Measurements from ENCODE around the gene GRN. TPM values are rescaled to one million over a fixed set of nuclear protein-coding genes. Genes with fewer than 3 reads are reported as not detected.
A peak's percentile ranks its signal among the peaks of the same experiment; 100 is the strongest.

The GRN gene
- total and polyA plus RNA-seq, 2 of the 13 experiments (the other 11 are each of a cell fraction or from before 2014, with no cell fraction given) = 86.6 to 143 TPM

DNA sequence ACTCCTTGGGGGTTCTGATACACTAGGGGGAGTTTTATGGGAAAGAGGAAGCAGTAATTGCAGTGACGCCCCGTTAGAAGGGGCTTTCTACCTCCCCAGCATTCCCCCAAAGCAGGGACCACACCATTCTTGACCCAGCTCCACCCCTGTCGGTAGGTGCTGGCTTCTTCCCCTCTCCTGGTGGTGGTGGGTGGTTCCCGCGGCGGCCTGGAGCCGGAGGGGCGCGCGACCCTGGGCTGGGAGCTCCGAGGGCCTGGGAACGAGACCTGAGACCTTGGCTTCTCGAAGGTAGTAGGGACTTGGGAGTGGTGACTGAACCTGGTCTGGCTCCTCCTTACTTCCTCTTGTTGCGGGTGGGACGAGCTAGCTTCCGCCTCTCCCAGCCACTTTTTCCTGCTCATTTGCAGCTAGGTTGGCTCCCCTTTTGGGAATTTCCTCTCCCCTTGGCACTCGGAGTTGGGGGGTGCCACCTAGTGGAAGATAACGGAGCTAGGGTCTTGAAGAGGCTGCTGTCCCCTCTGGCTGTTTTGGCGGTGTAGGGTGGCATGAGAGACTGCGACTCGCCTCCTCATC, 438 bp downstream of the GRN start (continued):
- TF ChIP-seq, protein P1, sequence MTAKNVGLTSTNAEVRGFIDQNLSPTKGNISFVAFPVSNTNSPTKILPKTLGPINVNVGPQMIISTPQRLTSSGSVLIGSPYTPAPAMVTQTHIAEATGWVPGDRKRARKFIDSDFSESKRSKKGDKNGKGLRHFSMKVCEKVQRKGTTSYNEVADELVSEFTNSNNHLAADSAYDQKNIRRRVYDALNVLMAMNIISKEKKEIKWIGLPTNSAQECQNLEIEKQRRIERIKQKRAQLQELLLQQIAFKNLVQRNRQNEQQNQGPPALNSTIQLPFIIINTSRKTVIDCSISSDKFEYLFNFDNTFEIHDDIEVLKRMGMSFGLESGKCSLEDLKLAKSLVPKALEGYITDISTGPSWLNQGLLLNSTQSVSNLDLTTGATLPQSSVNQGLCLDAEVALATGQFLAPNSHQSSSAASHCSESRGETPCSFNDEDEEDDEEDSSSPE (CRISPR knock-in tag; IDR thresholded peaks at IDR 0.05) = no peak
- TF ChIP-seq, protein P2, sequence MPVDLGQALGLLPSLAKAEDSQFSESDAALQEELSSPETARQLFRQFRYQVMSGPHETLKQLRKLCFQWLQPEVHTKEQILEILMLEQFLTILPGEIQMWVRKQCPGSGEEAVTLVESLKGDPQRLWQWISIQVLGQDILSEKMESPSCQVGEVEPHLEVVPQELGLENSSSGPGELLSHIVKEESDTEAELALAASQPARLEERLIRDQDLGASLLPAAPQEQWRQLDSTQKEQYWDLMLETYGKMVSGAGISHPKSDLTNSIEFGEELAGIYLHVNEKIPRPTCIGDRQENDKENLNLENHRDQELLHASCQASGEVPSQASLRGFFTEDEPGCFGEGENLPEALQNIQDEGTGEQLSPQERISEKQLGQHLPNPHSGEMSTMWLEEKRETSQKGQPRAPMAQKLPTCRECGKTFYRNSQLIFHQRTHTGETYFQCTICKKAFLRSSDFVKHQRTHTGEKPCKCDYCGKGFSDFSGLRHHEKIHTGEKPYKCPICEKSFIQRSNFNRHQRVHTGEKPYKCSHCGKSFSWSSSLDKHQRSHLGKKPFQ (CRISPR knock-in tag; IDR thresholded peaks at IDR 0.05; ENCODE audit: insufficient replicate concordance) = no peak
- no peak for TF ChIP-seq ZNF883 (CRISPR knock-in tag; IDR thresholded peaks at IDR 0.05; ENCODE audit: not compliant biosample characterization)
- TF ChIP-seq ZNF530 (CRISPR knock-in tag; IDR thresholded peaks at IDR 0.05; ENCODE audit: low read depth) = no peak
- TF ChIP-seq SIX1 (CRISPR knock-in tag; IDR thresholded peaks at IDR 0.05; ENCODE audit: borderline replicate concordance) = no peak
- no peak for TF ChIP-seq ZNF703 (CRISPR knock-in tag; IDR thresholded peaks at IDR 0.05; ENCODE audit: borderline replicate concordance)
- TF ChIP-seq U2AF1 (optimal IDR thresholded peaks at IDR 0.05; ENCODE audit: low read depth, low read length) = no peak
- 0 out of 2 replicates have a peak, but pooled peaks have one; percentile 33 for TF ChIP-seq ZNF260 (CRISPR knock-in tag; IDR thresholded peaks at IDR 0.05; ENCODE audit: borderline replicate concordance, low read depth)
- no peak for TF ChIP-seq FOXM1 (CRISPR knock-in tag; IDR thresholded peaks at IDR 0.05)
- no peak for TF ChIP-seq KMT2B (CRISPR knock-in tag; IDR thresholded peaks at IDR 0.05)
- TF ChIP-seq TBL1XR1 (IDR thresholded peaks at IDR 0.05; ENCODE audit: borderline replicate concordance, low read length, partially characterized antibody) = no peak
- TF ChIP-seq ZNF331 (CRISPR knock-in tag; IDR thresholded peaks at IDR 0.05) = 0 out of 2 replicates have a peak, but pooled peaks have one; percentile 16
- TF ChIP-seq ZNF17 (CRISPR knock-in tag; IDR thresholded peaks at IDR 0.05) = no peak
- TF ChIP-seq SALL2 (CRISPR knock-in tag; IDR thresholded peaks at IDR 0.05) = no peak
- TF ChIP-seq NCOA2 (CRISPR knock-in tag; IDR thresholded peaks at IDR 0.05) = no peak
- TF ChIP-seq ZNF772 (CRISPR knock-in tag; IDR thresholded peaks at IDR 0.05) = peak; percentile 60; the same call in 1 of the 2 replicates
- TF ChIP-seq ZNF296 (CRISPR knock-in tag; conservative IDR thresholded peaks at IDR 0.05) = no peak
- TF ChIP-seq ZNF569 (CRISPR knock-in tag; IDR thresholded peaks at IDR 0.05; ENCODE audit: borderline replicate concordance) = no peak
- TF ChIP-seq, protein P3, sequence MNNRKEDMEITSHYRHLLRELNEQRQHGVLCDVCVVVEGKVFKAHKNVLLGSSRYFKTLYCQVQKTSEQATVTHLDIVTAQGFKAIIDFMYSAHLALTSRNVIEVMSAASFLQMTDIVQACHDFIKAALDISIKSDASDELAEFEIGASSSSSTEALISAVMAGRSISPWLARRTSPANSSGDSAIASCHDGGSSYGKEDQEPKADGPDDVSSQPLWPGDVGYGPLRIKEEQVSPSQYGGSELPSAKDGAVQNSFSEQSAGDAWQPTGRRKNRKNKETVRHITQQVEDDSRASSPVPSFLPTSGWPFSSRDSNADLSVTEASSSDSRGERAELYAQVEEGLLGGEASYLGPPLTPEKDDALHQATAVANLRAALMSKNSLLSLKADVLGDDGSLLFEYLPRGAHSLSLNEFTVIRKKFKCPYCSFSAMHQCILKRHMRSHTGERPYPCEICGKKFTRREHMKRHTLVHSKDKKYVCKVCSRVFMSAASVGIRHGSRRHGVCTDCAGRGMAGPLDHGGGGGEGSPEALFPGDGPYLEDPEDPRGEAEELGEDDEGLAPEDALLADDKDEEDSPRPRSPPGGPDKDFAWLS (CRISPR knock-in tag; IDR thresholded peaks at IDR 0.05; ENCODE audit: borderline replicate concordance) = no peak
- TF ChIP-seq, protein P4, sequence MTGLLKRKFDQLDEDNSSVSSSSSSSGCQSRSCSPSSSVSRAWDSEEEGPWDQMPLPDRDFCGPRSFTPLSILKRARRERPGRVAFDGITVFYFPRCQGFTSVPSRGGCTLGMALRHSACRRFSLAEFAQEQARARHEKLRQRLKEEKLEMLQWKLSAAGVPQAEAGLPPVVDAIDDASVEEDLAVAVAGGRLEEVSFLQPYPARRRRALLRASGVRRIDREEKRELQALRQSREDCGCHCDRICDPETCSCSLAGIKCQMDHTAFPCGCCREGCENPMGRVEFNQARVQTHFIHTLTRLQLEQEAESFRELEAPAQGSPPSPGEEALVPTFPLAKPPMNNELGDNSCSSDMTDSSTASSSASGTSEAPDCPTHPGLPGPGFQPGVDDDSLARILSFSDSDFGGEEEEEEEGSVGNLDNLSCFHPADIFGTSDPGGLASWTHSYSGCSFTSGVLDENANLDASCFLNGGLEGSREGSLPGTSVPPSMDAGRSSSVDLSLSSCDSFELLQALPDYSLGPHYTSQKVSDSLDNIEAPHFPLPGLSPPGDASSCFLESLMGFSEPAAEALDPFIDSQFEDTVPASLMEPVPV (CRISPR knock-in tag; IDR thresholded peaks at IDR 0.05) = no peak
